GM23338 (cell line): ENCODE data around the gene SYNDIG1. TPM values are rescaled to one million over a fixed set of nuclear protein-coding genes. Genes with fewer than 3 reads are reported as not detected.

Experiments
- ATAC-seq: fragments of 200-7000 bp; cut with Tn5 transposase; 3 replicates; pipeline ENCODE4 v1.9.1; 2020
- DNase-seq: peaks from one replicate; pipeline ENCODE4 v3.0.0-alpha.2; 2015; ENCODE audit warnings: low spot score
- H2AFZ ChIP-seq: fragments of 200-600 bp; sonication (generic); 2 replicates; pipeline ENCODE4 v1.8.0; 2016; ENCODE audit warnings: antibody characterized with exemption, mild to moderate bottlenecking, moderate library complexity
- H3F3A ChIP-seq: fragments of 200-600 bp; sonication (generic); replicated peaks from 2 replicates; pipeline ENCODE4 v1.8.0; 2017; ENCODE audit warnings: antibody characterized with exemption, mixed run types, low read depth
- H3K27ac ChIP-seq: fragments of 200-600 bp; sonication (generic); 2 replicates; pipeline ENCODE4 v1.6.1; 2016; ENCODE audit warnings: low read depth
- H3K27me3 ChIP-seq: fragments of 200-600 bp; sonication (generic); 2 replicates; pipeline ENCODE4 v1.8.0; 2016; ENCODE audit warnings: mild to moderate bottlenecking, mixed run types, moderate library complexity; ENCODE audit not compliant: insufficient read depth
- H3K36me3 ChIP-seq: fragments of 200-600 bp; sonication (generic); 2 replicates; pipeline ENCODE4 v1.8.0; 2016; ENCODE audit warnings: mild to moderate bottlenecking; ENCODE audit not compliant: insufficient read depth
- H3K4me1 ChIP-seq: fragments of 200-600 bp; sonication (generic); 2 replicates; pipeline ENCODE4 v1.8.0; 2016; ENCODE audit warnings: mild to moderate bottlenecking, moderate library complexity; ENCODE audit not compliant: insufficient read depth
- H3K4me2 ChIP-seq: fragments of 200-600 bp; sonication (generic); 2 replicates; pipeline ENCODE4 v1.7.1; 2017; ENCODE audit warnings: mixed run types
- H3K4me3 ChIP-seq: fragments of 200-600 bp; sonication (generic); 2 replicates; pipeline ENCODE4 v1.6.1; 2016; ENCODE audit warnings: mixed run types
- H3K79me2 ChIP-seq: fragments of 200-600 bp; sonication (generic); replicated peaks from 2 replicates; pipeline ENCODE4 v1.8.0; 2017; ENCODE audit warnings: mild to moderate bottlenecking; ENCODE audit not compliant: insufficient read depth
- H3K9me2 ChIP-seq: fragments of 200-600 bp; sonication (generic); 2 replicates; pipeline ENCODE4 v1.8.0; 2017; ENCODE audit not compliant: insufficient read depth
- H4K20me1 ChIP-seq: fragments of 200-600 bp; sonication (generic); replicated peaks from 2 replicates; pipeline ENCODE4 v1.8.0; 2017; ENCODE audit warnings: mild to moderate bottlenecking; ENCODE audit not compliant: insufficient read depth
- H3K27ac Mint-ChIP-seq: 2 replicates; pipeline ENCODE4 v1.8.0; 2020; ENCODE audit warnings: inconsistent platforms, mild to moderate bottlenecking, moderate library complexity, mixed read lengths
- H3K27me3 Mint-ChIP-seq: 3 replicates; pipeline ENCODE4 v1.8.0; 2022; ENCODE audit warnings: low read depth, mild to moderate bottlenecking, moderate library complexity, mixed read lengths, inconsistent platforms; ENCODE audit not compliant: insufficient read depth, poor library complexity
- H3K36me3 Mint-ChIP-seq: 3 replicates; pipeline ENCODE4 v1.8.0; 2021; ENCODE audit warnings: low read depth, mild to moderate bottlenecking, inconsistent platforms, moderate library complexity, mixed read lengths
- H3K4me1 Mint-ChIP-seq: 3 replicates; pipeline ENCODE4 v1.8.0; 2020; ENCODE audit warnings: mild to moderate bottlenecking, inconsistent platforms, mixed read lengths
- H3K4me3 Mint-ChIP-seq: 3 replicates; pipeline ENCODE4 v1.8.0; 2021; ENCODE audit warnings: moderate library complexity, mild to moderate bottlenecking, inconsistent platforms, mixed read lengths
- H3K9me3 Mint-ChIP-seq: 3 replicates; pipeline ENCODE4 v1.8.0; 2020; ENCODE audit warnings: moderate library complexity, mild to moderate bottlenecking, inconsistent platforms, mixed read lengths
- CREB1 ChIP-seq: fragments of 250-450 bp; sonication (Bioruptor Pico); IDR thresholded peaks from 2 replicates; pipeline ENCODE4 v1.5.0; 2020; ENCODE audit warnings: low read depth, mild to moderate bottlenecking, moderate library complexity
- EZH2 ChIP-seq: fragments of 200-600 bp; sonication (generic); IDR thresholded peaks from one replicate; pipeline ENCODE4 v1.8.0; 2017; ENCODE audit warnings: antibody characterized with exemption, mild to moderate bottlenecking, low read depth; ENCODE audit not compliant: unreplicated experiment
- EZH2phosphoT487 ChIP-seq: fragments of 200-600 bp; sonication (generic); IDR thresholded peaks from one replicate; pipeline ENCODE4 v1.8.1; 2018; ENCODE audit warnings: antibody characterized with exemption; ENCODE audit not compliant: unreplicated experiment
- JUNB ChIP-seq: IDR thresholded peaks from one replicate; pipeline ENCODE4 v1.6.1; 2016; ENCODE audit warnings: antibody characterized with exemption; ENCODE audit not compliant: unreplicated experiment
- NANOG ChIP-seq: IDR thresholded peaks from 2 replicates; pipeline ENCODE4 v1.6.1; 2016; ENCODE audit warnings: antibody characterized with exemption, borderline replicate concordance
- POLR2AphosphoS5 ChIP-seq: IDR thresholded peaks from 2 replicates; pipeline ENCODE4 v1.6.1; 2016; ENCODE audit warnings: antibody characterized with exemption, low read depth
- STAT1 ChIP-seq: IDR thresholded peaks from one replicate; pipeline ENCODE4 v1.6.1; 2016; ENCODE audit warnings: antibody characterized with exemption; ENCODE audit not compliant: unreplicated experiment
- ZNF114 ChIP-seq: fragments of 250-450 bp; sonication (Bioruptor Pico); IDR thresholded peaks from 2 replicates; pipeline ENCODE4 v1.5.0; 2020; ENCODE audit warnings: mild to moderate bottlenecking, moderate library complexity
- ZNF331 ChIP-seq: fragments of 250-450 bp; sonication (Bioruptor Pico); IDR thresholded peaks from 2 replicates; pipeline ENCODE4 v1.5.0; 2020; ENCODE audit warnings: low read depth, mild to moderate bottlenecking, moderate library complexity
- polyA plus RNA-seq: library from polyadenylated mRNA; unstranded; fragments of >200 nt; fragmentation: Nextera tagmentation; extraction: Ambion mirVana; gene quantifications from 2 replicates; pipeline ENCODE4 v1.2.1, GENCODE V29; 2016
- total RNA-seq: library from RNA; depleted of rRNA; stranded (reverse); fragments of >200 nt; shearing (Covaris generic); gene quantifications from 2 replicates; pipeline ENCODE4 v1.2.3, GENCODE V29; 2014
- TF ChIP-seq, protein P1 (sequence below): fragments of 250-450 bp; sonication (Bioruptor Pico); IDR thresholded peaks from 2 replicates; pipeline ENCODE4 v1.5.0; 2020; ENCODE audit warnings: mild to moderate bottlenecking, moderate library complexity
- TF ChIP-seq, protein P2 (sequence below): IDR thresholded peaks from 2 replicates; pipeline ENCODE4 v1.6.1; 2016; ENCODE audit warnings: antibody characterized with exemption
- TF ChIP-seq, protein P3 (sequence below): IDR thresholded peaks from one replicate; pipeline ENCODE4 v1.6.1; 2018; ENCODE audit warnings: antibody characterized with exemption; ENCODE audit not compliant: unreplicated experiment
- TF ChIP-seq, protein P4 (sequence below), 2 experiments: fragments of 200-600 bp in 1 of 2; sonication (generic) in 1 of 2; conservative IDR thresholded peaks; 2 replicates each; pipeline versions ENCODE4 v1.5.1 to v1.6.1; 2016 to 2017; ENCODE audit warnings: antibody characterized with exemption in 2 of 2, low read depth in 2 of 2, mild to moderate bottlenecking in 2 of 2, moderate library complexity in 1 of 2

Gene SYNDIG1
- total and polyA plus RNA-seq, 2 experiments from 2014 or later: 2.8 to 4.8 TPM

DNA sequence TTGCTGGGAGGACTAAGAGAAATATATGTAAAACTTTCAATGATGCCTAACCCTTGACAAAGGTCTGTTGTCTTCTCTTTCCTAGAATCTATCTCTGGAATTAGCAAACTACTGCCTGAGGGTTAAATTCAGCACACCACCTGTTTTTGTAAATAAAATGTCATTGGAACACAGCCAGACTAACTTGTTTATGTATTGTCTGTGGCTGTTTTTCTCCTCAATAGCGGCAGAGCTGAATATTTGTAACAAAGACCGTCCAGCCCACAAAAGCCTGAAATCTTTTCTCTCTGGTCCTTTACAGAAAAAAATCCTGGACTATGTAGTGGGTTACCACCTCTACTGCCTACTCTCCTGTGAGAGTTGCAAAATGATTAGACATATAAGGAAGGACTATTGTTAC is 33.3 kb upstream of the SYNDIG1 start:
- Mint-ChIP-seq H3K9me3 (no peaks in the 10 kb centered on the region), H3K4me1 (peaks cover 9% of the 10 kb centered on the region; the same call in 2 of the 3 replicates), H3K27ac (no peak overlapping the region), H3K27me3 (peaks cover 4% of the 10 kb centered on the region), H3K4me3 (no peak overlapping the region), H3K36me3 (no peaks in the 10 kb centered on the region)
- Histone ChIP-seq H3K4me3 (no peak overlapping the region), H3K79me2 (no peaks in the 10 kb centered on the region), H3K27ac (no peak overlapping the region), H3K36me3 (no peaks in the 10 kb centered on the region), H3K9me2 (0 out of 2 replicates have a peak, but pooled peaks cover 4% of the 10 kb centered on the region), H2AFZ (no peak overlapping the region), H3K4me1 (no peaks in the 10 kb centered on the region), H3K27me3 (no peaks in the 10 kb centered on the region), H3F3A (no peaks in the 10 kb centered on the region), H4K20me1 (no peaks in the 10 kb centered on the region), H3K4me2 (no peak overlapping the region)
- TF ChIP-seq, protein P1, sequence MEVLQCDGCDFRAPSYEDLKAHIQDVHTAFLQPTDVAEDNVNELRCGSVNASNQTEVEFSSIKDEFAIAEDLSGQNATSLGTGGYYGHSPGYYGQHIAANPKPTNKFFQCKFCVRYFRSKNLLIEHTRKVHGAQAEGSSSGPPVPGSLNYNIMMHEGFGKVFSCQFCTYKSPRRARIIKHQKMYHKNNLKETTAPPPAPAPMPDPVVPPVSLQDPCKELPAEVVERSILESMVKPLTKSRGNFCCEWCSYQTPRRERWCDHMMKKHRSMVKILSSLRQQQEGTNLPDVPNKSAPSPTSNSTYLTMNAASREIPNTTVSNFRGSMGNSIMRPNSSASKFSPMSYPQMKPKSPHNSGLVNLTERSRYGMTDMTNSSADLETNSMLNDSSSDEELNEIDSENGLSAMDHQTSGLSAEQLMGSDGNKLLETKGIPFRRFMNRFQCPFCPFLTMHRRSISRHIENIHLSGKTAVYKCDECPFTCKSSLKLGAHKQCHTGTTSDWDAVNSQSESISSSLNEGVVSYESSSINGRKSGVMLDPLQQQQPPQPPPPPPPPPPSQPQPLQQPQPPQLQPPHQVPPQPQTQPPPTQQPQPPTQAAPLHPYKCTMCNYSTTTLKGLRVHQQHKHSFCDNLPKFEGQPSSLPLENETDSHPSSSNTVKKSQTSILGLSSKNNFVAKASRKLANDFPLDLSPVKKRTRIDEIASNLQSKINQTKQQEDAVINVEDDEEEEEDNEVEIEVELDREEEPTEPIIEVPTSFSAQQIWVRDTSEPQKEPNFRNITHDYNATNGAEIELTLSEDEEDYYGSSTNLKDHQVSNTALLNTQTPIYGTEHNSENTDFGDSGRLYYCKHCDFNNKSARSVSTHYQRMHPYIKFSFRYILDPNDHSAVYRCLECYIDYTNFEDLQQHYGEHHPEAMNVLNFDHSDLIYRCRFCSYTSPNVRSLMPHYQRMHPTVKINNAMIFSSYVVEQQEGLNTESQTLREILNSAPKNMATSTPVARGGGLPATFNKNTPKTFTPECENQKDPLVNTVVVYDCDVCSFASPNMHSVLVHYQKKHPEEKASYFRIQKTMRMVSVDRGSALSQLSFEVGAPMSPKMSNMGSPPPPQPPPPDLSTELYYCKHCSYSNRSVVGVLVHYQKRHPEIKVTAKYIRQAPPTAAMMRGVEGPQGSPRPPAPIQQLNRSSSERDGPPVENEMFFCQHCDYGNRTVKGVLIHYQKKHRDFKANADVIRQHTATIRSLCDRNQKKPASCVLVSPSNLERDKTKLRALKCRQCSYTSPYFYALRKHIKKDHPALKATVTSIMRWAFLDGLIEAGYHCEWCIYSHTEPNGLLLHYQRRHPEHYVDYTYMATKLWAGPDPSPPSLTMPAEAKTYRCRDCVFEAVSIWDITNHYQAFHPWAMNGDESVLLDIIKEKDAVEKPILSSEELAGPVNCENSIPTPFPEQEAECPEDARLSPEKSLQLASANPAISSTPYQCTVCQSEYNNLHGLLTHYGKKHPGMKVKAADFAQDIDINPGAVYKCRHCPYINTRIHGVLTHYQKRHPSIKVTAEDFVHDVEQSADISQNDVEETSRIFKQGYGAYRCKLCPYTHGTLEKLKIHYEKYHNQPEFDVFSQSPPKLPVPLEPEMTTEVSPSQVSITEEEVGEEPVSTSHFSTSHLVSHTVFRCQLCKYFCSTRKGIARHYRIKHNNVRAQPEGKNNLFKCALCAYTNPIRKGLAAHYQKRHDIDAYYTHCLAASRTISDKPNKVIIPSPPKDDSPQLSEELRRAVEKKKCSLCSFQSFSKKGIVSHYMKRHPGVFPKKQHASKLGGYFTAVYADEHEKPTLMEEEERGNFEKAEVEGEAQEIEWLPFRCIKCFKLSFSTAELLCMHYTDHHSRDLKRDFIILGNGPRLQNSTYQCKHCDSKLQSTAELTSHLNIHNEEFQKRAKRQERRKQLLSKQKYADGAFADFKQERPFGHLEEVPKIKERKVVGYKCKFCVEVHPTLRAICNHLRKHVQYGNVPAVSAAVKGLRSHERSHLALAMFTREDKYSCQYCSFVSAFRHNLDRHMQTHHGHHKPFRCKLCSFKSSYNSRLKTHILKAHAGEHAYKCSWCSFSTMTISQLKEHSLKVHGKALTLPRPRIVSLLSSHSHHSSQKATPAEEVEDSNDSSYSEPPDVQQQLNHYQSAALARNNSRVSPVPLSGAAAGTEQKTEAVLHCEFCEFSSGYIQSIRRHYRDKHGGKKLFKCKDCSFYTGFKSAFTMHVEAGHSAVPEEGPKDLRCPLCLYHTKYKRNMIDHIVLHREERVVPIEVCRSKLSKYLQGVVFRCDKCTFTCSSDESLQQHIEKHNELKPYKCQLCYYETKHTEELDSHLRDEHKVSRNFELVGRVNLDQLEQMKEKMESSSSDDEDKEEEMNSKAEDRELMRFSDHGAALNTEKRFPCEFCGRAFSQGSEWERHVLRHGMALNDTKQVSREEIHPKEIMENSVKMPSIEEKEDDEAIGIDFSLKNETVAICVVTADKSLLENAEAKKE: no peak
- TF ChIP-seq ZNF331 (CRISPR knock-in tag) (no peak), STAT1 (no peak), POLR2AphosphoS5 (no peak), ZNF114 (no peak), CREB1 (CRISPR knock-in tag) (no peak), EZH2 (no peak), NANOG (no peak), EZH2phosphoT487 (no peak), JUNB (no peak)
- TF ChIP-seq, protein P2, sequence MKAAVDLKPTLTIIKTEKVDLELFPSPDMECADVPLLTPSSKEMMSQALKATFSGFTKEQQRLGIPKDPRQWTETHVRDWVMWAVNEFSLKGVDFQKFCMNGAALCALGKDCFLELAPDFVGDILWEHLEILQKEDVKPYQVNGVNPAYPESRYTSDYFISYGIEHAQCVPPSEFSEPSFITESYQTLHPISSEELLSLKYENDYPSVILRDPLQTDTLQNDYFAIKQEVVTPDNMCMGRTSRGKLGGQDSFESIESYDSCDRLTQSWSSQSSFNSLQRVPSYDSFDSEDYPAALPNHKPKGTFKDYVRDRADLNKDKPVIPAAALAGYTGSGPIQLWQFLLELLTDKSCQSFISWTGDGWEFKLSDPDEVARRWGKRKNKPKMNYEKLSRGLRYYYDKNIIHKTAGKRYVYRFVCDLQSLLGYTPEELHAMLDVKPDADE: no peak
- TF ChIP-seq, protein P3, sequence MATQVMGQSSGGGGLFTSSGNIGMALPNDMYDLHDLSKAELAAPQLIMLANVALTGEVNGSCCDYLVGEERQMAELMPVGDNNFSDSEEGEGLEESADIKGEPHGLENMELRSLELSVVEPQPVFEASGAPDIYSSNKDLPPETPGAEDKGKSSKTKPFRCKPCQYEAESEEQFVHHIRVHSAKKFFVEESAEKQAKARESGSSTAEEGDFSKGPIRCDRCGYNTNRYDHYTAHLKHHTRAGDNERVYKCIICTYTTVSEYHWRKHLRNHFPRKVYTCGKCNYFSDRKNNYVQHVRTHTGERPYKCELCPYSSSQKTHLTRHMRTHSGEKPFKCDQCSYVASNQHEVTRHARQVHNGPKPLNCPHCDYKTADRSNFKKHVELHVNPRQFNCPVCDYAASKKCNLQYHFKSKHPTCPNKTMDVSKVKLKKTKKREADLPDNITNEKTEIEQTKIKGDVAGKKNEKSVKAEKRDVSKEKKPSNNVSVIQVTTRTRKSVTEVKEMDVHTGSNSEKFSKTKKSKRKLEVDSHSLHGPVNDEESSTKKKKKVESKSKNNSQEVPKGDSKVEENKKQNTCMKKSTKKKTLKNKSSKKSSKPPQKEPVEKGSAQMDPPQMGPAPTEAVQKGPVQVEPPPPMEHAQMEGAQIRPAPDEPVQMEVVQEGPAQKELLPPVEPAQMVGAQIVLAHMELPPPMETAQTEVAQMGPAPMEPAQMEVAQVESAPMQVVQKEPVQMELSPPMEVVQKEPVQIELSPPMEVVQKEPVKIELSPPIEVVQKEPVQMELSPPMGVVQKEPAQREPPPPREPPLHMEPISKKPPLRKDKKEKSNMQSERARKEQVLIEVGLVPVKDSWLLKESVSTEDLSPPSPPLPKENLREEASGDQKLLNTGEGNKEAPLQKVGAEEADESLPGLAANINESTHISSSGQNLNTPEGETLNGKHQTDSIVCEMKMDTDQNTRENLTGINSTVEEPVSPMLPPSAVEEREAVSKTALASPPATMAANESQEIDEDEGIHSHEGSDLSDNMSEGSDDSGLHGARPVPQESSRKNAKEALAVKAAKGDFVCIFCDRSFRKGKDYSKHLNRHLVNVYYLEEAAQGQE: no peak
- TF ChIP-seq, protein P4, sequence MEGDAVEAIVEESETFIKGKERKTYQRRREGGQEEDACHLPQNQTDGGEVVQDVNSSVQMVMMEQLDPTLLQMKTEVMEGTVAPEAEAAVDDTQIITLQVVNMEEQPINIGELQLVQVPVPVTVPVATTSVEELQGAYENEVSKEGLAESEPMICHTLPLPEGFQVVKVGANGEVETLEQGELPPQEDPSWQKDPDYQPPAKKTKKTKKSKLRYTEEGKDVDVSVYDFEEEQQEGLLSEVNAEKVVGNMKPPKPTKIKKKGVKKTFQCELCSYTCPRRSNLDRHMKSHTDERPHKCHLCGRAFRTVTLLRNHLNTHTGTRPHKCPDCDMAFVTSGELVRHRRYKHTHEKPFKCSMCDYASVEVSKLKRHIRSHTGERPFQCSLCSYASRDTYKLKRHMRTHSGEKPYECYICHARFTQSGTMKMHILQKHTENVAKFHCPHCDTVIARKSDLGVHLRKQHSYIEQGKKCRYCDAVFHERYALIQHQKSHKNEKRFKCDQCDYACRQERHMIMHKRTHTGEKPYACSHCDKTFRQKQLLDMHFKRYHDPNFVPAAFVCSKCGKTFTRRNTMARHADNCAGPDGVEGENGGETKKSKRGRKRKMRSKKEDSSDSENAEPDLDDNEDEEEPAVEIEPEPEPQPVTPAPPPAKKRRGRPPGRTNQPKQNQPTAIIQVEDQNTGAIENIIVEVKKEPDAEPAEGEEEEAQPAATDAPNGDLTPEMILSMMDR (conservative IDR thresholded peaks at IDR 0.05; ENCODE audit: low read depth in 2 of 2): no peak
- ATAC-seq (no peak), DNase-seq (no peak)
